GM04504 (cell line): ENCODE data around the gene SNAPC2.
"Not testable (repeated sequence)": the region's sequence is repeated elsewhere in the genome, so short reads cannot be mapped to it uniquely, and the experiment has no call there.

ENCODE experiments used
- DNase-seq: peaks from one replicate; pipeline ENCODE4 v3.0.0-alpha.2; 2012; ENCODE audit warnings: low read depth

The SNAPC2 gene

GRCh38 chr19:7933411-7933810 lies 13.3 kb downstream of the SNAPC2 start:
- no peak for DNase-seq

- no peak for DNase-seq
Measured at GRCh38 chr19:7933828-7934725, 13.9 kb downstream of the SNAPC2 start.

- DNase-seq, result no peak
Measured at GRCh38 chr19:7934766-7935165, 14.6 kb downstream of the SNAPC2 start.

GRCh38 chr19:7940841-7941240 lies 20.7 kb downstream of the SNAPC2 start:
- DNase-seq, result no peak

- no peak for DNase-seq
Measured at GRCh38 chr19:7941895-7942596, 21.9 kb downstream of the SNAPC2 start.

- DNase-seq, result no peak
Measured at GRCh38 chr19:7942981-7943443, 22.9 kb downstream of the SNAPC2 start.

- DNase-seq, result peak; percentile 100
Measured at GRCh38 chr19:7943444-7944176, 23.5 kb downstream of the SNAPC2 start, which contains the start of gene TIMM44. TIMM44 (minus strand) TSS chr19:7943666; CDS start chr19:7943651, 15 bp downstream.

- DNase-seq, result peak; percentile 84
Measured at GRCh38 chr19:7944177-7944761, 24.1 kb downstream of the SNAPC2 start.

- DNase-seq, result no peak
Measured at GRCh38 chr19:7947939-7948338, 27.8 kb downstream of the SNAPC2 start.

GRCh38 chr19:7953060-7953459 lies 32.9 kb downstream of the SNAPC2 start:
- DNase-seq, result no peak

GRCh38 chr19:7953576-7953975 lies 33.4 kb downstream of the SNAPC2 start:
- no peak for DNase-seq

- DNase-seq, result no peak
Measured at GRCh38 chr19:7955696-7956095, 35.6 kb downstream of the SNAPC2 start.

GRCh38 chr19:7959211-7959610 lies 39.1 kb downstream of the SNAPC2 start:
- DNase-seq, result no peak

- DNase-seq, result not testable (repeated sequence)
Measured at GRCh38 chr19:7961082-7961481, 40.9 kb downstream of the SNAPC2 start.

GRCh38 chr19:7961920-7962626 lies 41.9 kb downstream of the SNAPC2 start:
- DNase-seq, result no peak

GRCh38 chr19:7962644-7963268 lies 42.6 kb downstream of the SNAPC2 start:
- DNase-seq, result no peak

GRCh38 chr19:7963566-7963965 lies 43.4 kb downstream of the SNAPC2 start:
- no peak for DNase-seq

- DNase-seq, result no peak
Measured at GRCh38 chr19:7965259-7965841, 45.2 kb downstream of the SNAPC2 start.

GRCh38 chr19:7965921-7966665 lies 46.0 kb downstream of the SNAPC2 start:
- no peak for DNase-seq
